GM10266 (cell line): ENCODE results near the gene SLC16A2.

Source experiments
- DNase-seq: peaks from one replicate; pipeline ENCODE4 v3.0.0; 2012; ENCODE audit errors: extremely low spot score
- TF ChIP-seq, protein P1 (sequence below): IDR thresholded peaks from 2 replicates; pipeline ENCODE4 v1.5.1; 2012; ENCODE audit warnings: mild to moderate bottlenecking, low read depth; ENCODE audit not compliant: control insufficient read depth, insufficient read depth; ENCODE audit errors: missing control alignments

The SLC16A2 gene

GRCh38 chrX:74423289-74423998, 2.2 kb downstream of the SLC16A2 start:
- TF ChIP-seq, protein P1, sequence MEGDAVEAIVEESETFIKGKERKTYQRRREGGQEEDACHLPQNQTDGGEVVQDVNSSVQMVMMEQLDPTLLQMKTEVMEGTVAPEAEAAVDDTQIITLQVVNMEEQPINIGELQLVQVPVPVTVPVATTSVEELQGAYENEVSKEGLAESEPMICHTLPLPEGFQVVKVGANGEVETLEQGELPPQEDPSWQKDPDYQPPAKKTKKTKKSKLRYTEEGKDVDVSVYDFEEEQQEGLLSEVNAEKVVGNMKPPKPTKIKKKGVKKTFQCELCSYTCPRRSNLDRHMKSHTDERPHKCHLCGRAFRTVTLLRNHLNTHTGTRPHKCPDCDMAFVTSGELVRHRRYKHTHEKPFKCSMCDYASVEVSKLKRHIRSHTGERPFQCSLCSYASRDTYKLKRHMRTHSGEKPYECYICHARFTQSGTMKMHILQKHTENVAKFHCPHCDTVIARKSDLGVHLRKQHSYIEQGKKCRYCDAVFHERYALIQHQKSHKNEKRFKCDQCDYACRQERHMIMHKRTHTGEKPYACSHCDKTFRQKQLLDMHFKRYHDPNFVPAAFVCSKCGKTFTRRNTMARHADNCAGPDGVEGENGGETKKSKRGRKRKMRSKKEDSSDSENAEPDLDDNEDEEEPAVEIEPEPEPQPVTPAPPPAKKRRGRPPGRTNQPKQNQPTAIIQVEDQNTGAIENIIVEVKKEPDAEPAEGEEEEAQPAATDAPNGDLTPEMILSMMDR: no peak
- DNase-seq: no peak

DNA sequence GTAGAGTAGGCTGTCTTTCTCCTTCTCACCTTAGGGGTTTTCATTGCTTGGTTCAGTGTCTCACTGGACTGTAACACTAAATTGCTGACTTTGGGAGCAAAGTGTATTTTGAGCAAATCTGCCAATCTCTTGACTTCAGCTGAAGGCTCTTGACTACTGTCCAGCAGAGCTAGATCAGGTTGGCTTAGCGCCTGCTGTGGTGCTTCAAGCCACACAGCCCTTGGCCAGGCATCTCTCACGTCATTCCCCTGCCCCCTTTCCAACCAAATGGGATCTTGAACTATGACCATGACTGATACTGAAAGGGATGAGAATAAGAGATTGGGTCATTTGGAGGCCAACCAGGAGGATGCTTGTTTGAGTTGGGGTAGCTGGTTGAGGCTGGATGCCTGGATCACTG, 4.8 kb downstream of the SLC16A2 start:
- TF ChIP-seq, protein P1: no peak
- no peak for DNase-seq

DNA sequence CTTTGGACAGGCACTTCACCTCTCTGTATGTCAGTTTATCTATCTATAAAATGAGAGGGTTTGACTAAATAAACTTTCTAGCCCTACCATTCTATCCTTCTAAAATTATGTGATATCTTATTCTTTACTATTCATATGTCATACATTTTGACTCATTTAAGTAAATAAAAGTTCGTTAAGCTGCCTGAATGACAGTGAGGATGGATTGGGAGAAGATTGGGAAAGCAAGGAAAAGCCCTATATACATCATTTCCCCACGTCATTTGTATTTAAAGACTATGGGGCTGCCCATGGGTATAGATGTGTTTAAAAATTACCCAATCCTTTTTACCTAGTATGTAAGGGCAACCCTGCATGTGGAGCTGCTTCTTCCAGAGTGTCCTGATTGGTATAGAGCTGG, 5.3 kb downstream of the SLC16A2 start:
- DNase-seq: no peak
- TF ChIP-seq, protein P1: no peak

GRCh38 chrX:74431797-74432196, 10.5 kb downstream of the SLC16A2 start:
- DNase-seq: no peak

GRCh38 chrX:74434336-74434735, 13.0 kb downstream of the SLC16A2 start:
- DNase-seq: no peak
- TF ChIP-seq, protein P1: no peak

More at GRCh38 chrX:74431797-74432196, 10.5 kb downstream of the SLC16A2 start:
- TF ChIP-seq, protein P1: no peak

DNA sequence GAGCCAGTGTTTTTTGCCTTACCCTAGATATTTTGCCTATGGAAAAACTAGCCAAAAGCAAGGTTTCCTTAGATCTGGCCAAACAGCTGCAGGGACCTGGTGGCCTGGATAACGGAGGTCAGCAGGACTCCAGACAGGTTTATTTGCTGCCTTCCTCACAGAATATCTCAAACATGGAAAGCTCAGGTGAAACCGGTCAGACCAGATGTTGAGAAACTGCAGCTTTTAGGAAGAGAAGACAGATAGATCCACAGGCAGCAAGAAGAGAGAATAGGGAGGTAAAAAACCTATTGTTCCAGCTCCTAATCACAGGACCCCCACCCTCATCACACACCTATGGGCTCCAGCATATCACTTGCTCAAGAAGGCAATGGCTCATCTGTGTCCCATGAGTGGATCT, 16.2 kb downstream of the SLC16A2 start:
- DNase-seq: no peak
- TF ChIP-seq, protein P1: no peak

DNA sequence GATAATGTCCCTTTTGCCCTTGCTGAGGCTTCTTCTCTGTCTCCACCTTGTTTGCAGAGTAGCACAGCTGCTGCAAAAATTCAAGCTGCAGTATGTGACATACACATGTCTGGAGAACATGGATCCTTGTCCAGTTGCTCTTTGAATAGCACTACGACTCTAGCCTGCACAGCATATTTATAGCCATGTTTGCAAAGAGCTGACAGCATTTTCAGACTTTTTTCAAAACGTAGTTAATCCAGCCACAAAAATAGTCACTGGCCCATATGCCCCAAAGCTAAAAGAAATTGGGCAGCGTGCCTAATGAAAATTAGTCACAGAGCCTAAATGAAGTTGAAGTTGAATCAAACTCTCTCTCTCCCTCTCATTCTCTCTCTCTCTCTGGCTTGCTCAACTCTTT, 17.5 kb downstream of the SLC16A2 start:
- TF ChIP-seq, protein P1: no peak
- no peak for DNase-seq
